H1 (cell line): ENCODE measurements around the gene FRY. TPM values are rescaled to one million over a fixed set of nuclear protein-coding genes. Genes with fewer than 3 reads are reported as not detected.

Experiments
- CTCF ChIA-PET: fragments of 300-600 bp; sonication (Branson Sonifier 250); formaldehyde crosslinking; loops from one replicate; lab custom pipeline; 2021; ENCODE audit not compliant: partially characterized antibody; lab: Charles Lee
- POLR2A ChIA-PET: fragments of 300-600 bp; sonication (Branson Sonifier 250); formaldehyde crosslinking; loops from one replicate; lab custom pipeline; 2021; ENCODE audit warnings: inconsistent platforms; ENCODE audit not compliant: partially characterized antibody; lab: Charles Lee
- DNase-seq, 2 experiments: peaks; one replicate each; pipeline versions ENCODE4 v3.0.0 to v3.0.0-alpha.2; 2010 to 2022; ENCODE audit warnings: low spot score in 2 of 2, low read depth in 1 of 2, mixed read lengths in 1 of 2
- FAIRE-seq: peaks from 2 replicates; lab custom pipeline; 2011; peaks lifted over from hg19 to GRCh38; lab: Jason Lieb, UNC
- H2AFZ ChIP-seq: 2 replicates; pipeline ENCODE4 v1.8.1; 2012; ENCODE audit warnings: low read length, inconsistent platforms
- H2AK5ac ChIP-seq: 2 replicates; pipeline ENCODE4 v1.6.1; 2013; ENCODE audit warnings: low read depth, low read length
- H2BK120ac ChIP-seq: replicated peaks from 2 replicates; pipeline ENCODE3; 2013; ENCODE audit warnings: low read depth, low read length, inconsistent platforms
- H2BK12ac ChIP-seq: 2 replicates; pipeline ENCODE4 v1.6.1; 2013; ENCODE audit warnings: low read depth, low read length
- H2BK15ac ChIP-seq: 2 replicates; pipeline ENCODE4 v1.6.1; 2013; ENCODE audit warnings: low read length
- H2BK20ac ChIP-seq: 2 replicates; pipeline ENCODE4 v1.6.1; 2013; ENCODE audit warnings: low read length
- H2BK5ac ChIP-seq: 2 replicates; pipeline ENCODE4 v1.6.1; 2013; ENCODE audit warnings: low read depth, low read length
- H3K14ac ChIP-seq: 2 replicates; pipeline ENCODE4 v1.6.1; 2013; ENCODE audit warnings: inconsistent platforms; ENCODE audit not compliant: insufficient read length
- H3K18ac ChIP-seq: 2 replicates; pipeline ENCODE4 v1.6.1; 2013; ENCODE audit warnings: low read length; ENCODE audit errors: extremely low read depth
- H3K23ac ChIP-seq: 2 replicates; pipeline ENCODE4 v1.6.1; 2013; ENCODE audit warnings: inconsistent platforms; ENCODE audit not compliant: insufficient read length
- H3K23me2 ChIP-seq: 2 replicates; pipeline ENCODE4 v1.6.1; 2013; ENCODE audit warnings: low read depth, low read length
- H3K27ac ChIP-seq: 2 replicates; pipeline ENCODE4 v1.6.1; 2011; ENCODE audit warnings: low read depth, low read length, inconsistent platforms
- H3K27me3 ChIP-seq, 4 experiments: replicated peaks in 1 of 4; 1 replicate in 1 of 4; 2 replicates in 3 of 4; pipeline versions ENCODE4 v1.6.1 to v1.8.1; 2011 to 2013; ENCODE audit warnings: low read length in 3 of 4, mild to moderate bottlenecking in 3 of 4, inconsistent platforms in 2 of 4, mixed read lengths in 2 of 4, moderate library complexity in 1 of 4; ENCODE audit not compliant: control insufficient read depth in 3 of 4, insufficient read depth in 3 of 4; ENCODE audit errors: extremely low read depth in 1 of 4
- H3K36me3 ChIP-seq, 4 experiments: 2 replicates each; pipeline versions ENCODE4 v1.6.1 to v1.8.1; 2011 to 2013; ENCODE audit warnings: mild to moderate bottlenecking in 4 of 4, low read length in 3 of 4, moderate library complexity in 2 of 4, control low read depth in 1 of 4, inconsistent platforms in 1 of 4; ENCODE audit not compliant: insufficient read depth in 4 of 4, control insufficient read depth in 2 of 4
- H3K4ac ChIP-seq: replicated peaks from 2 replicates; pipeline ENCODE3; 2013; ENCODE audit warnings: low read length, low read depth, mixed read lengths, inconsistent platforms; ENCODE audit not compliant: insufficient read length
- H3K4me1 ChIP-seq, 4 experiments: replicated peaks in 1 of 4; 1 replicate in 1 of 4; 2 replicates in 3 of 4; pipeline versions ENCODE4 v1.6.1 to v1.8.1; 2011 to 2013; ENCODE audit warnings: low read length in 3 of 4, inconsistent platforms in 2 of 4, mixed read lengths in 1 of 4; ENCODE audit not compliant: insufficient read depth in 4 of 4, control insufficient read depth in 3 of 4
- H3K4me2 ChIP-seq, 2 experiments: 2 replicates each; pipeline versions ENCODE4 v1.6.1 to v1.8.1; 2011 to 2013; ENCODE audit warnings: low read depth in 2 of 2, low read length in 2 of 2, control low read depth in 1 of 2, inconsistent platforms in 1 of 2, mild to moderate bottlenecking in 1 of 2; ENCODE audit not compliant: insufficient read depth in 1 of 2
- H3K4me3 ChIP-seq, 4 experiments: fragments of 200-600, 300-600 bp in 1 of 4; sonication (generic), shearing (Covaris generic), sonication (Bioruptor Twin) in 1 of 4; 2 replicates each; pipeline versions ENCODE4 v1.5.1 to v1.8.1; 2011 to 2016; ENCODE audit warnings: low read length in 4 of 4, low read depth in 3 of 4, control low read depth in 2 of 4, inconsistent platforms in 2 of 4, mild to moderate bottlenecking in 2 of 4, mixed read lengths in 1 of 4, moderate library complexity in 1 of 4; ENCODE audit not compliant: insufficient read depth in 2 of 4; ENCODE audit errors: extremely low read depth in 1 of 4
- H3K56ac ChIP-seq: replicated peaks from 2 replicates; pipeline ENCODE3; 2013; ENCODE audit warnings: low read depth, mild to moderate bottlenecking, mixed read lengths, low read length, inconsistent platforms; ENCODE audit not compliant: insufficient read length
- H3K79me1 ChIP-seq: 2 replicates; pipeline ENCODE4 v1.6.1; 2013; ENCODE audit warnings: low read depth, low read length, control low read depth
- H3K79me2 ChIP-seq, 2 experiments: 2 replicates each; pipeline versions ENCODE4 v1.6.1 to v1.8.1; 2012 to 2013; ENCODE audit warnings: low read length in 2 of 2, mild to moderate bottlenecking in 2 of 2, inconsistent platforms in 1 of 2; ENCODE audit not compliant: insufficient read depth in 2 of 2, control insufficient read depth in 1 of 2
- H3K9ac ChIP-seq, 4 experiments: replicated peaks in 1 of 4; 1 replicate in 1 of 4; 2 replicates in 3 of 4; pipeline versions ENCODE4 v1.6.1 to v1.8.1; 2011 to 2013; ENCODE audit warnings: low read depth in 3 of 4, low read length in 3 of 4, control low read depth in 2 of 4, mild to moderate bottlenecking in 2 of 4, moderate library complexity in 2 of 4, inconsistent platforms in 1 of 4; ENCODE audit errors: extremely low read depth in 1 of 4
- H3K9me3 ChIP-seq, 2 experiments: 2 replicates each; pipeline versions ENCODE4 v1.6.1 to v1.8.1; 2012 to 2013; ENCODE audit warnings: mild to moderate bottlenecking in 2 of 2, moderate library complexity in 2 of 2, control low read depth in 1 of 2, inconsistent platforms in 1 of 2, low read depth in 1 of 2, low read length in 1 of 2, mixed read lengths in 1 of 2; ENCODE audit not compliant: insufficient read depth in 2 of 2
- H4K20me1 ChIP-seq, 2 experiments: replicated peaks in 1 of 2; 2 replicates each; pipeline versions ENCODE3 to v1.8.1; 2011 to 2013; ENCODE audit warnings: inconsistent platforms in 2 of 2, low read length in 2 of 2, mild to moderate bottlenecking in 1 of 2; ENCODE audit not compliant: insufficient read depth in 2 of 2, control insufficient read depth in 1 of 2
- H4K5ac ChIP-seq: 2 replicates; pipeline ENCODE4 v1.6.1; 2013; ENCODE audit warnings: low read length, low read depth, mixed read lengths, inconsistent platforms; ENCODE audit not compliant: insufficient read length
- H4K8ac ChIP-seq: 2 replicates; pipeline ENCODE4 v1.8.0; 2013; ENCODE audit warnings: mild to moderate bottlenecking, moderate library complexity, low read length, inconsistent platforms; ENCODE audit not compliant: insufficient read depth; ENCODE audit errors: extremely low read depth
- H4K91ac ChIP-seq: replicated peaks from 2 replicates; pipeline ENCODE3; 2013; ENCODE audit warnings: low read length, mixed read lengths, inconsistent platforms; ENCODE audit not compliant: insufficient read length
- ASH2L ChIP-seq: fragments of 200-600, 300-600 bp; sonication (generic); IDR thresholded peaks from one replicate; pipeline ENCODE4 v1.7.1; 2017; ENCODE audit warnings: low read length
- ATF3 ChIP-seq: IDR thresholded peaks from 2 replicates; pipeline ENCODE4 v1.6.1; 2011; ENCODE audit warnings: low read depth, mild to moderate bottlenecking, low read length; ENCODE audit not compliant: insufficient read depth
- CBX5 ChIP-seq: fragments of 300-800, 300-1000 bp; sonication (generic); IDR thresholded peaks from 2 replicates; pipeline ENCODE4 v1.7.1; 2016; ENCODE audit warnings: antibody characterized with exemption, low read length, low read depth
- CHD1 ChIP-seq: IDR thresholded peaks from 2 replicates; pipeline ENCODE4 v1.6.1; 2012; ENCODE audit warnings: low read depth, low read length, improper control_type of control experiment
- GABPA ChIP-seq: IDR thresholded peaks from 2 replicates; pipeline ENCODE4 v1.6.1; 2011; ENCODE audit warnings: mild to moderate bottlenecking, low read length, moderate library complexity, borderline replicate concordance; ENCODE audit not compliant: insufficient read depth
- JUN ChIP-seq: IDR thresholded peaks from 2 replicates; pipeline ENCODE4 v1.6.1; 2011; ENCODE audit warnings: low read depth, mild to moderate bottlenecking, improper control_type of control experiment, low read length
- KDM4A ChIP-seq: IDR thresholded peaks from one replicate; pipeline ENCODE4 v1.7.1; 2012; ENCODE audit warnings: low read depth, mild to moderate bottlenecking, moderate library complexity, low read length, inconsistent platforms; ENCODE audit not compliant: severe bottlenecking
- MAFK ChIP-seq: IDR thresholded peaks from 2 replicates; pipeline ENCODE4 v1.6.1; 2012; ENCODE audit warnings: low read depth, mild to moderate bottlenecking, improper control_type of control experiment, low read length
- RBBP5 ChIP-seq: IDR thresholded peaks from 2 replicates; pipeline ENCODE4 v1.7.1; 2012; ENCODE audit warnings: low read depth, mild to moderate bottlenecking, inconsistent platforms, low read length, moderate library complexity, borderline replicate concordance
- SIRT6 ChIP-seq: IDR thresholded peaks from one replicate; pipeline ENCODE4 v1.7.1; 2012; ENCODE audit warnings: low read length, inconsistent platforms
- SP1 ChIP-seq: IDR thresholded peaks from 2 replicates; pipeline ENCODE4 v1.6.1; 2011; ENCODE audit warnings: low read depth, low read length
- SP2 ChIP-seq: IDR thresholded peaks from 2 replicates; pipeline ENCODE4 v1.6.1; 2012; ENCODE audit warnings: mild to moderate bottlenecking, low read length, inconsistent platforms
- SP4 ChIP-seq: IDR thresholded peaks from 2 replicates; pipeline ENCODE4 v1.6.1; 2012; ENCODE audit warnings: low read length, inconsistent platforms
- SUZ12 ChIP-seq: fragments of 200-600 bp; sonication (generic); IDR thresholded peaks from 2 replicates; pipeline ENCODE4 v1.6.1; 2012; ENCODE audit warnings: mild to moderate bottlenecking, inconsistent platforms, low read length, moderate library complexity, mixed read lengths
- TAF7 ChIP-seq: optimal IDR thresholded peaks from 2 replicates; pipeline ENCODE3; 2011; ENCODE audit warnings: low read depth, mild to moderate bottlenecking, inconsistent platforms, low read length, moderate library complexity, borderline replicate concordance
- TEAD4 ChIP-seq: IDR thresholded peaks from 2 replicates; pipeline ENCODE4 v1.6.1; 2012; ENCODE audit warnings: low read depth, low read length, inconsistent platforms, mixed read lengths
- YY1 ChIP-seq: IDR thresholded peaks from 2 replicates; pipeline ENCODE4 v1.6.1; 2011; ENCODE audit warnings: low read depth, mild to moderate bottlenecking, low read length
- polyA plus RNA-seq, 7 experiments: library from polyadenylated mRNA; depleted of rRNA in 3 of 7; stranded (reverse) in 5 of 7; unstranded in 2 of 7; fragments of >200 nt in 5 of 7; fragments of 200-250 nt in 2 of 7; gene quantifications; 1 replicate in 5 of 7; 2 replicates in 1 of 7; 4 replicates in 1 of 7; pipeline versions ENCODE4 v1.2.1 to v1.2.3, GENCODE V29; 2011 to 2013; ENCODE audit warnings: missing spikeins in 2 of 7, mixed read lengths in 2 of 7
- total RNA-seq: library from RNA; stranded (reverse); fragmentation: NEBNext Ultra II Directional; extraction: Animal tissue kit (Norgen Biotek cat#: 25700); gene quantifications from 2 replicates; pipeline ENCODE4 v1.2.1, GENCODE V29; 2021

The FRY gene
- total and polyA plus RNA-seq, 2 of the 8 experiments (the other 6 are each of a cell fraction or from before 2014, with no cell fraction given): 4.3 to 9.2 TPM

DNA sequence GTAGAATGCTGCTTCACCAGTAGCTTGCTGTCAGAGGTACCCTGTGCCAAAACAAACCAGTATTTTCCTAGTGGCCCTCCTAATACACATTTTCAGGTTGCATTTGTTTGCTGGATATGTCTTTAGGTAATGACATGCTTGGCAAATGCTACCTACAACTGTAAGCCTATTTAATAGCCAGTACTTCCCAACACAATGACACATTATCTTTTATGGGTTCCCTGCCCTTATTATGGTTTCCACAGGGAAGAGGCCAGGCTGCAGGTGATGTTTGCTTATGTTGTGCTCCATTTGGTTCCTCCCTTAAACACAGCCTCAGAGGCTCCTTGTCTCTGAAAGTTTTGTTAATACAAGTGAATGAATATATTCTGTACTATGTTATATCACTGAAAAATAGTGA, 24.7 kb downstream of the FRY start:
- no peak overlapping the region for H3K23ac ChIP-seq
- no peak overlapping the region for H4K8ac ChIP-seq
- H3K4me3 ChIP-seq: no peak overlapping the region
- no peak overlapping the region for H3K27ac ChIP-seq
- H3K18ac ChIP-seq: no peak overlapping the region
- no peaks in the 10 kb centered on the region for H3K27me3 ChIP-seq
- H4K20me1 ChIP-seq: no peaks in the 10 kb centered on the region
- H3K56ac ChIP-seq: no peak overlapping the region
- H3K4me1 ChIP-seq: peaks cover 0 to 8% (median 1%) of the 10 kb centered on the region in 4 experiments; a peak in 3 of 7 replicates
- H4K91ac ChIP-seq: no peak overlapping the region
- ChIA-PET POLR2A (no interaction called here), CTCF (no interaction called here)
- H3K79me2 ChIP-seq: no peaks in the 10 kb centered on the region
- no peak overlapping the region for H2BK20ac ChIP-seq
- DNase-seq (no peak), FAIRE-seq (no peak)
- H3K23me2 ChIP-seq: peaks cover 2% of the 10 kb centered on the region; the same call in 1 of the 2 replicates
- H2BK120ac ChIP-seq: no peak overlapping the region
- H3K14ac ChIP-seq: no peak overlapping the region
- no peaks in the 10 kb centered on the region for H3K79me1 ChIP-seq
- H3K9me3 ChIP-seq: no peaks in the 10 kb centered on the region
- H2AFZ ChIP-seq: no peak overlapping the region
- no peak overlapping the region for H3K4ac ChIP-seq
- H2BK12ac ChIP-seq: no peak overlapping the region
- H3K9ac ChIP-seq: no peak overlapping the region
- no peak overlapping the region for H2BK15ac ChIP-seq
- H4K5ac ChIP-seq: no peak overlapping the region
- H3K4me2 ChIP-seq: no peak overlapping the region
- no peak overlapping the region for H2BK5ac ChIP-seq
- no peak overlapping the region for H2AK5ac ChIP-seq
- H3K36me3 ChIP-seq: no peaks in the 10 kb centered on the region
- TF ChIP-seq YY1: no peak
- no peak for TF ChIP-seq JUN
- TF ChIP-seq GABPA: no peak
- no peak for TF ChIP-seq CBX5
- TF ChIP-seq RBBP5: no peak
- TF ChIP-seq SP1: no peak
- no peak for TF ChIP-seq SUZ12
- TF ChIP-seq MAFK: no peak
- TF ChIP-seq CHD1: no peak
- no peak for TF ChIP-seq KDM4A
- TF ChIP-seq ASH2L: no peak
- TF ChIP-seq TAF7: no peak
- no peak for TF ChIP-seq TEAD4
- TF ChIP-seq SP2: no peak
- no peak for TF ChIP-seq SP4
- TF ChIP-seq SIRT6: no peak
- TF ChIP-seq ATF3: no peak
